HG02840 (cell line): Measurements from ENCODE around the gene ST3GAL2.
"Not testable (repeated sequence)": the region's sequence is repeated elsewhere in the genome, so short reads cannot be mapped to it uniquely, and the experiment has no call there.

Experiments used
- ATAC-seq: cut with Tn5 transposase; IDR thresholded peaks from one replicate; pipeline ENCODE4 v1.9.1; 2021; ENCODE audit warnings: mild to moderate bottlenecking, moderate library complexity, moderate number of reproducible peaks; ENCODE audit not compliant: unreplicated experiment, low FRiP score

ST3GAL2 gene

GRCh38 chr16:70359552-70359951 lies 79.3 kb downstream of the ST3GAL2 start:
- ATAC-seq, result no peak

- ATAC-seq, result no peak
Observed at GRCh38 chr16:70349783-70350182, 89.1 kb downstream of the ST3GAL2 start.

GRCh38 chr16:70348991-70349390 lies 89.9 kb downstream of the ST3GAL2 start:
- ATAC-seq, result no peak

- ATAC-seq, result no peak
Observed at GRCh38 chr16:70345840-70346239, 93.1 kb downstream of the ST3GAL2 start.

- ATAC-seq, result no peak
Observed at GRCh38 chr16:70342016-70342415, 96.9 kb downstream of the ST3GAL2 start.

- no peak for ATAC-seq
Observed at GRCh38 chr16:70341600-70341999, 97.3 kb downstream of the ST3GAL2 start.

GRCh38 chr16:70337814-70338213 lies 101.1 kb downstream of the ST3GAL2 start:
- ATAC-seq, result no peak

- ATAC-seq, result not testable (repeated sequence)
Observed at GRCh38 chr16:70332728-70333127, 106.2 kb downstream of the ST3GAL2 start.

- no peak for ATAC-seq
Observed at GRCh38 chr16:70331588-70332358, 107.1 kb downstream of the ST3GAL2 start.

- ATAC-seq, result no peak
Observed at GRCh38 chr16:70331091-70331490, 107.8 kb downstream of the ST3GAL2 start.
